ENCODE data around the gene DLX3.

Gene DLX3

GRCh38 chr17:50022463-50023130, 27.6 kb upstream of the DLX3 start:
- DNase-seq = no peak

GRCh38 chr17:50021681-50022370, 26.8 kb upstream of the DLX3 start:
- DNase-seq = no peak

- DNase-seq = no peak
Observed at GRCh38 chr17:50020841-50021599, 26.0 kb upstream of the DLX3 start.

- no peak for DNase-seq
Observed at GRCh38 chr17:50018909-50019308, 23.9 kb upstream of the DLX3 start.

- no peak for DNase-seq
Observed at GRCh38 chr17:50015146-50015545, 20.1 kb upstream of the DLX3 start.

- no peak for DNase-seq
Observed at GRCh38 chr17:50014471-50015088, 19.6 kb upstream of the DLX3 start.

- no peak for DNase-seq
Observed at GRCh38 chr17:50013079-50013478, 18.1 kb upstream of the DLX3 start.

GRCh38 chr17:50009282-50009681, 14.3 kb upstream of the DLX3 start:
- DNase-seq = no peak

- DNase-seq = no peak
Observed at GRCh38 chr17:50003911-50004310, 8.9 kb upstream of the DLX3 start.

- DNase-seq = no peak
Observed at GRCh38 chr17:49998836-49999511, 4.0 kb upstream of the DLX3 start.

GRCh38 chr17:49997773-49998703, 3.0 kb upstream of the DLX3 start:
- peak; percentile 86 for DNase-seq

GRCh38 chr17:49997301-49997650, 2.3 kb upstream of the DLX3 start:
- DNase-seq = no peak

GRCh38 chr17:49996495-49997300, 1.7 kb upstream of the DLX3 start:
- peak; percentile 25 for DNase-seq

- no peak for DNase-seq
Observed at GRCh38 chr17:49996121-49996494, 1.1 kb upstream of the DLX3 start.

- peak; percentile 60 for DNase-seq
Observed at GRCh38 chr17:49994085-49995054, 654 bp downstream of the DLX3 start.

GRCh38 chr17:49993423-49994060, 1.5 kb downstream of the DLX3 start:
- DNase-seq = no peak

GRCh38 chr17:49992933-49993422, 2.0 kb downstream of the DLX3 start:
- DNase-seq = no peak

- no peak for DNase-seq
Observed at GRCh38 chr17:49992191-49992932, 2.7 kb downstream of the DLX3 start.
